Measurements from ENCODE around the gene ESCO1. TPM values are rescaled to one million over a fixed set of nuclear protein-coding genes. Genes with fewer than 3 reads are reported as not detected.

ESCO1 gene
- total and polyA plus RNA-seq, 2 of the 13 experiments (the other 11 are each of a cell fraction or from before 2014, with no cell fraction given): 6.3 to 19.4 TPM

GRCh38 chr18:21513292-21513691 is 87.2 kb downstream of the ESCO1 start (continued):
- TF ChIP-seq BCLAF1 (IDR thresholded peaks at IDR 0.05) (no peak), SIX1 (CRISPR knock-in tag; IDR thresholded peaks at IDR 0.05; ENCODE audit: borderline replicate concordance) (no peak), NR2C2 (CRISPR knock-in tag; IDR thresholded peaks at IDR 0.05; ENCODE audit: borderline replicate concordance) (no peak), ZKSCAN1 (IDR thresholded peaks at IDR 0.05; ENCODE audit: low read length) (no peak), MTA3 (CRISPR knock-in tag; IDR thresholded peaks at IDR 0.05) (no peak), NFYC (CRISPR knock-in tag; IDR thresholded peaks at IDR 0.05) (no peak), PRDM10 (CRISPR knock-in tag; IDR thresholded peaks at IDR 0.05; ENCODE audit: low read depth) (no peak), FOXK2 (IDR thresholded peaks at IDR 0.05) (no peak)
